GM12878 (cell line): ENCODE results near the gene ATP10A.

Experiments used
- CBX5 ChIP-seq: sonication (generic); IDR thresholded peaks from 2 replicates; pipeline ENCODE4 v1.6.1; 2016; ENCODE audit warnings: low read depth, moderate library complexity, mild to moderate bottlenecking, inconsistent platforms
- RFX5 ChIP-seq: IDR thresholded peaks from 2 replicates; pipeline ENCODE4 v1.6.1; 2011; ENCODE audit warnings: low read depth, low read length, improper control_type of control experiment
- TBL1XR1 ChIP-seq: IDR thresholded peaks from 2 replicates; pipeline ENCODE4 v1.6.1; 2012; ENCODE audit warnings: low read depth, low read length, improper control_type of control experiment
- ZNF207 ChIP-seq: fragments of 450-650 bp; IDR thresholded peaks from 2 replicates; pipeline ENCODE4 v1.6.1; 2014; ENCODE audit warnings: antibody characterized with exemption, mild to moderate bottlenecking, borderline replicate concordance
- TF ChIP-seq, protein P1 (sequence below): fragments of 450-650 bp; formaldehyde crosslinking; IDR thresholded peaks from 2 replicates; pipeline ENCODE4 v1.4.0; 2020; ENCODE audit warnings: mild to moderate bottlenecking, moderate library complexity
- TF ChIP-seq, protein P2 (sequence below): IDR thresholded peaks from 2 replicates; pipeline ENCODE4 v1.6.1; 2011; ENCODE audit warnings: low read depth, mild to moderate bottlenecking, low read length, moderate library complexity, borderline replicate concordance; ENCODE audit errors: extremely low read depth
- TF ChIP-seq, protein P3 (sequence below): IDR thresholded peaks from 2 replicates; pipeline ENCODE4 v1.6.1; 2012; ENCODE audit warnings: improper control_type of control experiment, low read depth, low read length; ENCODE audit not compliant: insufficient replicate concordance
- TF ChIP-seq, protein P4 (sequence below), 3 experiments: IDR thresholded peaks in 2 of 3; conservative IDR thresholded peaks in 1 of 3; 2 replicates each; pipeline ENCODE4 v1.5.1; 2011; ENCODE audit warnings: low read depth in 3 of 3, low read length in 3 of 3, mild to moderate bottlenecking in 3 of 3, control low read depth in 2 of 3, moderate library complexity in 2 of 3, inconsistent platforms in 1 of 3, mixed read lengths in 1 of 3; ENCODE audit not compliant: control insufficient read depth in 2 of 3, insufficient read depth in 1 of 3; ENCODE audit errors: extremely low read depth in 1 of 3

DNA sequence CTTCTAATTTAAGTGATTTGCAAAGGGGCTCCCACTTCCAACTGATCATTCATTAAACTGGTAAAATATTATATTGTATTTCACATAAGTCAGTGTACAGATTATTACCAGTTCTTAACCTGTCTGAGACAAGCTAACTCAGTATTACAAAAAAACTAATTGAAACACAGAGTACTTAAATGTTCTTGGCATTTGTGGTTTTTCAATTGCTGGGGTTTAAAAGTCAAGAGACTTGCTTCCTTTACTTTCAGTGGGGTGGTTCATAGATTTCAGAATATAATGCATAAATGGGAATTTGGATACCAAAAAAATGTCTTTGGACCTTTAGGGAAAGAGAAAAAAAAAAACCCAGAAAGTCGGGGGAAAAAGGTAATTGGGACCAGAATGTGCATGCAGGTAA lies 85.0 kb downstream of the ATP10A start:
- TF ChIP-seq TBL1XR1 (no peak), ZNF207 (no peak), RFX5 (no peak), CBX5 (no peak)
- TF ChIP-seq, protein P1, sequence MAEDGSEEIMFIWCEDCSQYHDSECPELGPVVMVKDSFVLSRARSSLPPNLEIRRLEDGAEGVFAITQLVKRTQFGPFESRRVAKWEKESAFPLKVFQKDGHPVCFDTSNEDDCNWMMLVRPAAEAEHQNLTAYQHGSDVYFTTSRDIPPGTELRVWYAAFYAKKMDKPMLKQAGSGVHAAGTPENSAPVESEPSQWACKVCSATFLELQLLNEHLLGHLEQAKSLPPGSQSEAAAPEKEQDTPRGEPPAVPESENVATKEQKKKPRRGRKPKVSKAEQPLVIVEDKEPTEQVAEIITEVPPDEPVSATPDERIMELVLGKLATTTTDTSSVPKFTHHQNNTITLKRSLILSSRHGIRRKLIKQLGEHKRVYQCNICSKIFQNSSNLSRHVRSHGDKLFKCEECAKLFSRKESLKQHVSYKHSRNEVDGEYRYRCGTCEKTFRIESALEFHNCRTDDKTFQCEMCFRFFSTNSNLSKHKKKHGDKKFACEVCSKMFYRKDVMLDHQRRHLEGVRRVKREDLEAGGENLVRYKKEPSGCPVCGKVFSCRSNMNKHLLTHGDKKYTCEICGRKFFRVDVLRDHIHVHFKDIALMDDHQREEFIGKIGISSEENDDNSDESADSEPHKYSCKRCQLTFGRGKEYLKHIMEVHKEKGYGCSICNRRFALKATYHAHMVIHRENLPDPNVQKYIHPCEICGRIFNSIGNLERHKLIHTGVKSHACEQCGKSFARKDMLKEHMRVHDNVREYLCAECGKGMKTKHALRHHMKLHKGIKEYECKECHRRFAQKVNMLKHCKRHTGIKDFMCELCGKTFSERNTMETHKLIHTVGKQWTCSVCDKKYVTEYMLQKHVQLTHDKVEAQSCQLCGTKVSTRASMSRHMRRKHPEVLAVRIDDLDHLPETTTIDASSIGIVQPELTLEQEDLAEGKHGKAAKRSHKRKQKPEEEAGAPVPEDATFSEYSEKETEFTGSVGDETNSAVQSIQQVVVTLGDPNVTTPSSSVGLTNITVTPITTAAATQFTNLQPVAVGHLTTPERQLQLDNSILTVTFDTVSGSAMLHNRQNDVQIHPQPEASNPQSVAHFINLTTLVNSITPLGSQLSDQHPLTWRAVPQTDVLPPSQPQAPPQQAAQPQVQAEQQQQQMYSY, result no peak
- TF ChIP-seq, protein P2, sequence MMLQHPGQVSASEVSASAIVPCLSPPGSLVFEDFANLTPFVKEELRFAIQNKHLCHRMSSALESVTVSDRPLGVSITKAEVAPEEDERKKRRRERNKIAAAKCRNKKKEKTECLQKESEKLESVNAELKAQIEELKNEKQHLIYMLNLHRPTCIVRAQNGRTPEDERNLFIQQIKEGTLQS, result no peak
- TF ChIP-seq, protein P3, sequence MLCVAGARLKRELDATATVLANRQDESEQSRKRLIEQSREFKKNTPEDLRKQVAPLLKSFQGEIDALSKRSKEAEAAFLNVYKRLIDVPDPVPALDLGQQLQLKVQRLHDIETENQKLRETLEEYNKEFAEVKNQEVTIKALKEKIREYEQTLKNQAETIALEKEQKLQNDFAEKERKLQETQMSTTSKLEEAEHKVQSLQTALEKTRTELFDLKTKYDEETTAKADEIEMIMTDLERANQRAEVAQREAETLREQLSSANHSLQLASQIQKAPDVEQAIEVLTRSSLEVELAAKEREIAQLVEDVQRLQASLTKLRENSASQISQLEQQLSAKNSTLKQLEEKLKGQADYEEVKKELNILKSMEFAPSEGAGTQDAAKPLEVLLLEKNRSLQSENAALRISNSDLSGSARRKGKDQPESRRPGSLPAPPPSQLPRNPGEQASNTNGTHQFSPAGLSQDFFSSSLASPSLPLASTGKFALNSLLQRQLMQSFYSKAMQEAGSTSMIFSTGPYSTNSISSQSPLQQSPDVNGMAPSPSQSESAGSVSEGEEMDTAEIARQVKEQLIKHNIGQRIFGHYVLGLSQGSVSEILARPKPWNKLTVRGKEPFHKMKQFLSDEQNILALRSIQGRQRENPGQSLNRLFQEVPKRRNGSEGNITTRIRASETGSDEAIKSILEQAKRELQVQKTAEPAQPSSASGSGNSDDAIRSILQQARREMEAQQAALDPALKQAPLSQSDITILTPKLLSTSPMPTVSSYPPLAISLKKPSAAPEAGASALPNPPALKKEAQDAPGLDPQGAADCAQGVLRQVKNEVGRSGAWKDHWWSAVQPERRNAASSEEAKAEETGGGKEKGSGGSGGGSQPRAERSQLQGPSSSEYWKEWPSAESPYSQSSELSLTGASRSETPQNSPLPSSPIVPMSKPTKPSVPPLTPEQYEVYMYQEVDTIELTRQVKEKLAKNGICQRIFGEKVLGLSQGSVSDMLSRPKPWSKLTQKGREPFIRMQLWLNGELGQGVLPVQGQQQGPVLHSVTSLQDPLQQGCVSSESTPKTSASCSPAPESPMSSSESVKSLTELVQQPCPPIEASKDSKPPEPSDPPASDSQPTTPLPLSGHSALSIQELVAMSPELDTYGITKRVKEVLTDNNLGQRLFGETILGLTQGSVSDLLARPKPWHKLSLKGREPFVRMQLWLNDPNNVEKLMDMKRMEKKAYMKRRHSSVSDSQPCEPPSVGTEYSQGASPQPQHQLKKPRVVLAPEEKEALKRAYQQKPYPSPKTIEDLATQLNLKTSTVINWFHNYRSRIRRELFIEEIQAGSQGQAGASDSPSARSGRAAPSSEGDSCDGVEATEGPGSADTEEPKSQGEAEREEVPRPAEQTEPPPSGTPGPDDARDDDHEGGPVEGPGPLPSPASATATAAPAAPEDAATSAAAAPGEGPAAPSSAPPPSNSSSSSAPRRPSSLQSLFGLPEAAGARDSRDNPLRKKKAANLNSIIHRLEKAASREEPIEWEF, result no peak
- TF ChIP-seq, protein P4, sequence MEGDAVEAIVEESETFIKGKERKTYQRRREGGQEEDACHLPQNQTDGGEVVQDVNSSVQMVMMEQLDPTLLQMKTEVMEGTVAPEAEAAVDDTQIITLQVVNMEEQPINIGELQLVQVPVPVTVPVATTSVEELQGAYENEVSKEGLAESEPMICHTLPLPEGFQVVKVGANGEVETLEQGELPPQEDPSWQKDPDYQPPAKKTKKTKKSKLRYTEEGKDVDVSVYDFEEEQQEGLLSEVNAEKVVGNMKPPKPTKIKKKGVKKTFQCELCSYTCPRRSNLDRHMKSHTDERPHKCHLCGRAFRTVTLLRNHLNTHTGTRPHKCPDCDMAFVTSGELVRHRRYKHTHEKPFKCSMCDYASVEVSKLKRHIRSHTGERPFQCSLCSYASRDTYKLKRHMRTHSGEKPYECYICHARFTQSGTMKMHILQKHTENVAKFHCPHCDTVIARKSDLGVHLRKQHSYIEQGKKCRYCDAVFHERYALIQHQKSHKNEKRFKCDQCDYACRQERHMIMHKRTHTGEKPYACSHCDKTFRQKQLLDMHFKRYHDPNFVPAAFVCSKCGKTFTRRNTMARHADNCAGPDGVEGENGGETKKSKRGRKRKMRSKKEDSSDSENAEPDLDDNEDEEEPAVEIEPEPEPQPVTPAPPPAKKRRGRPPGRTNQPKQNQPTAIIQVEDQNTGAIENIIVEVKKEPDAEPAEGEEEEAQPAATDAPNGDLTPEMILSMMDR (IDR thresholded peaks at IDR 0.05 in 2 of 3, conservative IDR thresholded peaks at IDR 0.05 in 1 of 3; ENCODE audit: control insufficient read depth in 2 of 3, extremely low read depth in 1 of 3, insufficient read depth in 1 of 3, low read depth in 3 of 3, low read length in 3 of 3), result no peak
